ENCODE results near the gene SMARCD1. TPM values are rescaled to one million over a fixed set of nuclear protein-coding genes. Genes with fewer than 3 reads are reported as not detected.

SMARCD1 gene
- total RNA-seq, 6 donors from 2014 or later, result 44.6 to 76.2 (median 51.0) TPM

DNA sequence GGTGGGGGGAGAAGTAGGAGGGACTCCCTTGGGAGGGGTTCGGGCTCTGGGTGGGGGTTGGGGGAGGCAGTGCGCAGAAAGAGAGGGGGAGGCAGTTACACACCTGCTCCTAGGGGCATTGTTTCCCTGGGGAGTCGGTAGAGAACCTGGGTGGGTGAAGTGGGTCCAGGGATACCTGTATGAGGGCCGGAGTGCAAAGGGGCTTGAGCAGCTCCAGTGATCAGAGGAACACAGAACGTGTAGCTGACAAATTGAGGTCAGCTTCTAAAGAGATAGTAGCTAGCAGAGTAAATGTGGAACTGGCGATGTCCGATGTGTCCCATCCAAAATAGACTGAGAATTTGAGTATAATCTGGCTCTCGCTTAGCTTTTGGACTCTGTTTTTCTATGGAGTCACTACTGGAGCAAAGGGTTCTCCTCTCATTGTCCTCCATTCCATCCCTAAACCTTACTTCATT is 502 bp downstream of the SMARCD1 start:
- peak overlapping the region; percentile 90 to 98 (median 97) for H3K27ac ChIP-seq
- 9 to 18% methylated on average over 8 of the region's 8 CpGs for WGBS, 2 donors
- peaks cover 11 to 42% (median 33%) of the 10 kb centered on the region in 4 donors for H3K36me3 ChIP-seq
- H3K9me3 ChIP-seq, result no peaks in the 10 kb centered on the region
- ATAC-seq (ENCODE audit: low FRiP score in 2 of 2) (no peak), DNase-seq (no peak)
- peak overlapping the region; percentile 68 to 98 (median 86) for H3K4me3 ChIP-seq
- H3K27me3 ChIP-seq, result no peaks in the 10 kb centered on the region
- peaks cover 9 to 32% (median 15%) of the 10 kb centered on the region in 4 donors for H3K4me1 ChIP-seq
- TF ChIP-seq, protein P1, sequence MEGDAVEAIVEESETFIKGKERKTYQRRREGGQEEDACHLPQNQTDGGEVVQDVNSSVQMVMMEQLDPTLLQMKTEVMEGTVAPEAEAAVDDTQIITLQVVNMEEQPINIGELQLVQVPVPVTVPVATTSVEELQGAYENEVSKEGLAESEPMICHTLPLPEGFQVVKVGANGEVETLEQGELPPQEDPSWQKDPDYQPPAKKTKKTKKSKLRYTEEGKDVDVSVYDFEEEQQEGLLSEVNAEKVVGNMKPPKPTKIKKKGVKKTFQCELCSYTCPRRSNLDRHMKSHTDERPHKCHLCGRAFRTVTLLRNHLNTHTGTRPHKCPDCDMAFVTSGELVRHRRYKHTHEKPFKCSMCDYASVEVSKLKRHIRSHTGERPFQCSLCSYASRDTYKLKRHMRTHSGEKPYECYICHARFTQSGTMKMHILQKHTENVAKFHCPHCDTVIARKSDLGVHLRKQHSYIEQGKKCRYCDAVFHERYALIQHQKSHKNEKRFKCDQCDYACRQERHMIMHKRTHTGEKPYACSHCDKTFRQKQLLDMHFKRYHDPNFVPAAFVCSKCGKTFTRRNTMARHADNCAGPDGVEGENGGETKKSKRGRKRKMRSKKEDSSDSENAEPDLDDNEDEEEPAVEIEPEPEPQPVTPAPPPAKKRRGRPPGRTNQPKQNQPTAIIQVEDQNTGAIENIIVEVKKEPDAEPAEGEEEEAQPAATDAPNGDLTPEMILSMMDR (IDR thresholded peaks at IDR 0.05), result no peak
- TF ChIP-seq EP300 (IDR thresholded peaks at IDR 0.05) (no peak), POLR2A (IDR thresholded peaks at IDR 0.05) (no peak), POLR2AphosphoS5 (IDR thresholded peaks at IDR 0.05) (no peak)

- WGBS, 2 donors, result 80 to 88% methylated on average over 5 of the region's 5 CpGs
- H3K4me3 ChIP-seq, result peak overlapping the region in 2 of 4 donors; percentile 68 to 96
- no peaks in the 10 kb centered on the region for H3K9me3 ChIP-seq
- peak overlapping the region; percentile 90 to 98 (median 97) for H3K27ac ChIP-seq
- H3K27me3 ChIP-seq, result no peaks in the 10 kb centered on the region
- no peak for DNase-seq
- H3K4me1 ChIP-seq, result peaks cover 9 to 32% (median 14%) of the 10 kb centered on the region in 4 donors
- ATAC-seq (ENCODE audit: low FRiP score in 2 of 2), result no peak
- TF ChIP-seq EP300 (IDR thresholded peaks at IDR 0.05), result no peak
- no peak for TF ChIP-seq POLR2AphosphoS5 (IDR thresholded peaks at IDR 0.05)
- TF ChIP-seq, protein P1 (IDR thresholded peaks at IDR 0.05), result no peak
- no peak for TF ChIP-seq POLR2A (IDR thresholded peaks at IDR 0.05)
- H3K36me3 ChIP-seq, result peaks cover 11 to 47% (median 38%) of the 10 kb centered on the region in 4 donors
These were observed 1.0 kb downstream of the SMARCD1 start for GRCh38 chr12:50086148-50086547.

DNA sequence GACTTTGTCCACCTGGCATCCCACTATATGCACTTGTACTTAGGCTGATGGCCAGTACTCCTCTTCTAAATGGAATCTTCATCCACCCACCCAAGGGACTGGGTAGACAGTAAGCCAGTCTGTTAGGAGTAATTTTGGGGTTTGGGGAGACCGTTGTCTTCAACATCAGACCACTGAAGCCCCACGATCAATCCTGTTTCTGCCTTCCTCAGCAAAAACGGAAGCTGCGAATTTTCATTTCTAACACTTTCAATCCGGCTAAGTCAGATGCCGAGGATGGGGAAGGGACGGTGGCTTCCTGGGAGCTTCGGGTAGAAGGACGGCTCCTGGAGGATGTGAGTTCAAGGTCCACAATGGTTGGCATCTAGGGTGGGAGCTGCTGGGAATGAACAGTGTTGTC is 2.0 kb downstream of the SMARCD1 start:
- 86 to 90% methylated on average over 9 of the region's 9 CpGs for WGBS, 2 donors
- Histone ChIP-seq H3K27me3 (no peaks in the 10 kb centered on the region), H3K9me3 (no peaks in the 10 kb centered on the region), H3K36me3 (peaks cover 15 to 57% (median 47%) of the 10 kb centered on the region in 4 donors), H3K4me3 (no peak overlapping the region), H3K27ac (no peak overlapping the region), H3K4me1 (peaks cover 9 to 32% (median 13%) of the 10 kb centered on the region in 4 donors)
- DNase-seq (no peak), ATAC-seq (ENCODE audit: low FRiP score in 2 of 2) (no peak)
- no peak for TF ChIP-seq POLR2A (IDR thresholded peaks at IDR 0.05)
- TF ChIP-seq, protein P1 (IDR thresholded peaks at IDR 0.05), result no peak
- TF ChIP-seq POLR2AphosphoS5 (IDR thresholded peaks at IDR 0.05), result no peak
- TF ChIP-seq EP300 (IDR thresholded peaks at IDR 0.05), result no peak

DNA sequence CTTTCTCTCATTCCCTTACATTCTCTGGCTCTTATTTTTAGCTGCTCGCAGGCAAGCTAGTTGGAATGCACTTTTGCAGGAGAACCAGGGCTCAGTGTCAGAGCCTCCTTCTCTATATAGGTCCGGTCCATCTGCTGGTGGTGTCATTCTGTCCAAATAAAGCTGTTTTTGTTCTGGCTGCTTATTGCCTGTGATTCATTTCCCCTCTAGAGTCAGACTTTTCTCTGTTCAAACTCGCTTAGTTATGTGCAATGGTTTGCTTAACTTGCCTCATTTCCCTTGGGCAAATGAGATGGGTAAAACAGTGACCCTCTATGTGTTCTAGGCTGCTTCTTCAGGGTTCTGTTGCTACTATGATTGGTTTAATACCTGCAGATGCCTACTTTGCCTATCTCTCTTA is 2.9 kb downstream of the SMARCD1 start:
- Histone ChIP-seq H3K27ac (no peak overlapping the region), H3K4me1 (peaks cover 9 to 32% (median 13%) of the 10 kb centered on the region in 4 donors), H3K4me3 (no peak overlapping the region), H3K36me3 (peaks cover 20 to 66% (median 55%) of the 10 kb centered on the region in 4 donors), H3K9me3 (no peaks in the 10 kb centered on the region), H3K27me3 (no peaks in the 10 kb centered on the region)
- 75 to 76% methylated on average over 3 of the region's 3 CpGs for WGBS, 2 donors
- DNase-seq, result no peak
- TF ChIP-seq POLR2AphosphoS5 (IDR thresholded peaks at IDR 0.05) (no peak), POLR2A (IDR thresholded peaks at IDR 0.05) (no peak), EP300 (IDR thresholded peaks at IDR 0.05) (no peak)
- TF ChIP-seq, protein P1 (IDR thresholded peaks at IDR 0.05), result no peak
- no peak for ATAC-seq (ENCODE audit: low FRiP score in 2 of 2)

Measured in upper lobe of left lung (tissue), 6 donors.